Neural cell (in vitro differentiated cells): ENCODE data around the gene TMEM240. TPM values are rescaled to one million over a fixed set of nuclear protein-coding genes. Genes with fewer than 3 reads are reported as not detected.

Experiments
- H2AFZ ChIP-seq: fragments of 200-600, 300-800 bp; sonication (generic), shearing (Covaris generic); 2 replicates; pipeline ENCODE4 v1.6.0; 2014; ENCODE audit warnings: low read depth, mild to moderate bottlenecking, antibody characterized with exemption, low read length, moderate library complexity
- H3F3A ChIP-seq: fragments of 200-600 bp; shearing (Covaris generic); 2 replicates; pipeline ENCODE4 v1.6.1; 2016; ENCODE audit warnings: mild to moderate bottlenecking, moderate library complexity, mixed read lengths, antibody characterized with exemption, low read length; ENCODE audit not compliant: insufficient read depth, poor library complexity, severe bottlenecking
- H3K27ac ChIP-seq: fragments of 200-600, 300-800 bp; sonication (generic), shearing (Covaris generic); 2 replicates; pipeline ENCODE4 v1.5.1; 2014; ENCODE audit warnings: mild to moderate bottlenecking, low read length, moderate library complexity
- H3K27me3 ChIP-seq: fragments of 300-800, 200-600 bp; sonication (generic), shearing (Covaris generic); 2 replicates; pipeline ENCODE4 v1.6.0; 2014; ENCODE audit warnings: mild to moderate bottlenecking, low read depth, low read length, moderate library complexity; ENCODE audit not compliant: insufficient read depth
- H3K36me3 ChIP-seq: fragments of 300-800, 200-600 bp; sonication (generic), shearing (Covaris generic); 2 replicates; pipeline ENCODE4 v1.5.1; 2014; ENCODE audit warnings: mild to moderate bottlenecking, antibody characterized with exemption, low read length, moderate library complexity; ENCODE audit not compliant: insufficient read depth
- H3K4me2 ChIP-seq: fragments of 300-800, 200-600 bp; sonication (generic), shearing (Covaris generic); 2 replicates; pipeline ENCODE4 v1.6.0; 2014; ENCODE audit warnings: mild to moderate bottlenecking, low read length
- H3K4me3 ChIP-seq: fragments of 300-800, 200-600 bp; sonication (generic), shearing (Covaris generic); 2 replicates; pipeline ENCODE4 v1.5.1; 2014; ENCODE audit warnings: mild to moderate bottlenecking, low read length, moderate library complexity
- H3K79me2 ChIP-seq: fragments of 200-600 bp; shearing (Covaris generic); replicated peaks from 2 replicates; pipeline ENCODE4 v1.6.0; 2014; ENCODE audit warnings: mild to moderate bottlenecking, low read length, moderate library complexity; ENCODE audit not compliant: insufficient read depth
- H3K9ac ChIP-seq: fragments of 300-800, 200-600 bp; sonication (generic), shearing (Covaris generic); 2 replicates; pipeline ENCODE4 v1.6.1; 2016; ENCODE audit warnings: mild to moderate bottlenecking, low read length, mixed read lengths
- H3K9me2 ChIP-seq: fragments of 200-600 bp; shearing (Covaris generic); 2 replicates; pipeline ENCODE4 v1.6.1; 2016; ENCODE audit warnings: mild to moderate bottlenecking, low read length, mixed read lengths; ENCODE audit not compliant: insufficient read depth
- H3K9me3 ChIP-seq: fragments of 200-600, 300-800 bp; sonication (generic), shearing (Covaris generic); 2 replicates; pipeline ENCODE4 v1.6.1; 2016; ENCODE audit warnings: mild to moderate bottlenecking, mixed run types, low read length, moderate library complexity, mixed read lengths
- H4K20me1 ChIP-seq: fragments of 200-600 bp; shearing (Covaris generic); 2 replicates; pipeline ENCODE4 v1.6.1; 2016; ENCODE audit warnings: mild to moderate bottlenecking, mixed run types; ENCODE audit not compliant: insufficient read depth
- CTCF ChIP-seq: fragments of 450-650 bp; IDR thresholded peaks from 2 replicates; pipeline ENCODE4 v1.5.1; 2014; ENCODE audit warnings: antibody characterized with exemption, mild to moderate bottlenecking, moderate library complexity; ENCODE audit not compliant: poor library complexity, severe bottlenecking
- EP300 ChIP-seq: fragments of 450-650 bp; conservative IDR thresholded peaks from 2 replicates; pipeline ENCODE4 v1.6.1; 2014; ENCODE audit warnings: antibody characterized with exemption, mild to moderate bottlenecking, moderate library complexity; ENCODE audit not compliant: poor library complexity, severe bottlenecking
- EZH2 ChIP-seq: fragments of 200-600, 300-800 bp; shearing (Covaris generic), sonication (generic); IDR thresholded peaks from 2 replicates; pipeline ENCODE4 v1.6.1; 2014; ENCODE audit warnings: antibody characterized with exemption, low read length, borderline replicate concordance, mild to moderate bottlenecking; ENCODE audit not compliant: insufficient read depth, poor library complexity, severe bottlenecking
- MXI1 ChIP-seq: fragments of 450-650 bp; conservative IDR thresholded peaks from 2 replicates; pipeline ENCODE4 v1.6.1; 2014; ENCODE audit warnings: antibody characterized with exemption, mild to moderate bottlenecking; ENCODE audit not compliant: poor library complexity, severe bottlenecking
- POLR2AphosphoS5 ChIP-seq: IDR thresholded peaks from 2 replicates; pipeline ENCODE4 v1.6.1; 2012
- RAD21 ChIP-seq: fragments of 450-650 bp; conservative IDR thresholded peaks from 2 replicates; pipeline ENCODE4 v1.6.1; 2014; ENCODE audit warnings: antibody characterized with exemption, mild to moderate bottlenecking, moderate library complexity
- REST ChIP-seq: IDR thresholded peaks from 2 replicates; pipeline ENCODE4 v1.6.1; 2012; ENCODE audit warnings: borderline replicate concordance
- SMC3 ChIP-seq: fragments of 450-650 bp; conservative IDR thresholded peaks from 2 replicates; pipeline ENCODE4 v1.6.1; 2014; ENCODE audit warnings: antibody characterized with exemption, mild to moderate bottlenecking, moderate library complexity; ENCODE audit not compliant: poor library complexity
- TAF1 ChIP-seq: IDR thresholded peaks from 2 replicates; pipeline ENCODE4 v1.6.1; 2012; ENCODE audit warnings: low read depth
- polyA plus RNA-seq: library from polyadenylated mRNA; depleted of rRNA; stranded (reverse); fragments of >200 nt; gene quantifications from 2 replicates; pipeline ENCODE4 v1.2.3, GENCODE V29; 2014

TMEM240 gene
- polyA plus RNA-seq, 1 donor from 2014 or later: 46.7 TPM

GRCh38 chr1:1490633-1491230, 49.7 kb downstream of the TMEM240 start:
- no peaks in the 10 kb centered on the region for H3K9me3 ChIP-seq
- no peaks in the 10 kb centered on the region for H3F3A ChIP-seq
- no peaks in the 10 kb centered on the region for H3K27me3 ChIP-seq
- no peaks in the 10 kb centered on the region for H4K20me1 ChIP-seq
- H3K9ac ChIP-seq: no peak overlapping the region
- H3K9me2 ChIP-seq: no peaks in the 10 kb centered on the region
- no peak overlapping the region for H3K4me2 ChIP-seq
- H3K79me2 ChIP-seq: no peaks in the 10 kb centered on the region
- H3K36me3 ChIP-seq: no peaks in the 10 kb centered on the region
- no peak overlapping the region for H3K4me3 ChIP-seq
- H3K27ac ChIP-seq: no peak overlapping the region
- H2AFZ ChIP-seq: no peak overlapping the region
- TF ChIP-seq POLR2AphosphoS5 (no peak), TAF1 (no peak), REST (no peak), SMC3 (no peak), EP300 (no peak), CTCF (no peak), RAD21 (no peak), EZH2 (no peak), MXI1 (no peak)

- Histone ChIP-seq H3K27ac (no peak overlapping the region), H3K36me3 (no peaks in the 10 kb centered on the region), H3K9ac (no peak overlapping the region)
These were observed 50.6 kb downstream of the TMEM240 start for GRCh38 chr1:1489861-1490260.

More at GRCh38 chr1:1489861-1490260, 50.6 kb downstream of the TMEM240 start:
- no peak overlapping the region for H3K4me3 ChIP-seq
- TF ChIP-seq POLR2AphosphoS5: no peak
- no peak for TF ChIP-seq EP300
- TF ChIP-seq EZH2: no peak
- no peak overlapping the region for H2AFZ ChIP-seq
- H3K27me3 ChIP-seq: no peaks in the 10 kb centered on the region
- H3K79me2 ChIP-seq: no peaks in the 10 kb centered on the region
- H4K20me1 ChIP-seq: no peaks in the 10 kb centered on the region
- H3F3A ChIP-seq: no peaks in the 10 kb centered on the region
- H3K9me3 ChIP-seq: no peaks in the 10 kb centered on the region
- H3K9me2 ChIP-seq: no peaks in the 10 kb centered on the region
- no peak overlapping the region for H3K4me2 ChIP-seq
